HG03565 (cell line): ENCODE measurements around the gene ADGRA1.
"Not testable (repeated sequence)": the region's sequence is repeated elsewhere in the genome, so short reads cannot be mapped to it uniquely, and the experiment has no call there.

ENCODE experiments used
- ATAC-seq: cut with Tn5 transposase; IDR thresholded peaks from one replicate; pipeline ENCODE4 v1.9.1; 2021; ENCODE audit warnings: mild to moderate bottlenecking, moderate library complexity; ENCODE audit not compliant: unreplicated experiment

Gene ADGRA1

GRCh38 chr10:133109711-133110110 is 22.0 kb downstream of the ADGRA1 start:
- ATAC-seq = no peak

- no peak for ATAC-seq
Measured at GRCh38 chr10:133110133-133110532, 22.4 kb downstream of the ADGRA1 start.

- no peak for ATAC-seq
Measured at GRCh38 chr10:133110609-133111275, 23.0 kb downstream of the ADGRA1 start.

GRCh38 chr10:133111640-133112039 is 23.9 kb downstream of the ADGRA1 start:
- ATAC-seq = not testable (repeated sequence)

GRCh38 chr10:133113146-133113830 is 25.6 kb downstream of the ADGRA1 start:
- no peak for ATAC-seq

GRCh38 chr10:133113847-133114246 is 26.1 kb downstream of the ADGRA1 start:
- no peak for ATAC-seq

GRCh38 chr10:133114251-133114650 is 26.5 kb downstream of the ADGRA1 start:
- no peak for ATAC-seq

GRCh38 chr10:133114726-133115452 is 27.2 kb downstream of the ADGRA1 start:
- ATAC-seq = no peak

GRCh38 chr10:133115453-133115842 is 27.7 kb downstream of the ADGRA1 start:
- no peak for ATAC-seq

- ATAC-seq = no peak
Measured at GRCh38 chr10:133115976-133116375, 28.3 kb downstream of the ADGRA1 start.

GRCh38 chr10:133116455-133116854 is 28.7 kb downstream of the ADGRA1 start:
- ATAC-seq = no peak

GRCh38 chr10:133117036-133117687 is 29.4 kb downstream of the ADGRA1 start:
- no peak for ATAC-seq

- ATAC-seq = no peak
Measured at GRCh38 chr10:133117688-133118071, 30.0 kb downstream of the ADGRA1 start.

GRCh38 chr10:133121479-133121878 is 33.8 kb downstream of the ADGRA1 start:
- ATAC-seq = no peak

- no peak for ATAC-seq
Measured at GRCh38 chr10:133122171-133122935, 34.6 kb downstream of the ADGRA1 start.

GRCh38 chr10:133123050-133123745 is 35.5 kb downstream of the ADGRA1 start:
- ATAC-seq = no peak

- ATAC-seq = no peak
Measured at GRCh38 chr10:133123746-133124356, 36.1 kb downstream of the ADGRA1 start.

- ATAC-seq = no peak
Measured at GRCh38 chr10:133124357-133125211, 36.9 kb downstream of the ADGRA1 start.

GRCh38 chr10:133125901-133126300 is 38.2 kb downstream of the ADGRA1 start:
- no peak for ATAC-seq
